LNCAP (cell line): Measurements from ENCODE around the gene SASH1.

ENCODE experiments used
- TF ChIP-seq, protein P1 (sequence below): fragments of 450-650 bp; IDR thresholded peaks from 2 replicates; pipeline ENCODE4 v1.5.1; 2017; ENCODE audit warnings: mild to moderate bottlenecking

The SASH1 gene

DNA sequence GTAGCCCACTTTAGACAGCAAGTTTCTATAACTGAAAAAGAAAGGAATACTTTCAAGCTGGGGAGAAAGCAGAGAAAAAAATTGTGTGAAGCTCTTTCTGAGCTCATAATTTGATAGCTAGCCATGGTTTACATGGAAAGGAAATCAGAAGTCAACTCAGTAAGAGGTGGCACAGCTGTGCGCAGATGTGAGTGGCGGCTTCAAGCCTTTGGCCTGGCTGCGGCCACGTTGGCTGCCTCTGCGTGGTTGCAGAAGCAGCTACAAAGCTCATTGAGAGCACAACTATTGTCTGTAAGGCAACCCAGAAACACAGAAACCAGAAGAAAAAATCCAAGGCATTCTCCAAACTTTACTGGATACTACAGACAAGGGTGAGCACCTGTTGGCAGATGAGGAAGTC lies 136.9 kb downstream of the SASH1 start:
- TF ChIP-seq, protein P1, sequence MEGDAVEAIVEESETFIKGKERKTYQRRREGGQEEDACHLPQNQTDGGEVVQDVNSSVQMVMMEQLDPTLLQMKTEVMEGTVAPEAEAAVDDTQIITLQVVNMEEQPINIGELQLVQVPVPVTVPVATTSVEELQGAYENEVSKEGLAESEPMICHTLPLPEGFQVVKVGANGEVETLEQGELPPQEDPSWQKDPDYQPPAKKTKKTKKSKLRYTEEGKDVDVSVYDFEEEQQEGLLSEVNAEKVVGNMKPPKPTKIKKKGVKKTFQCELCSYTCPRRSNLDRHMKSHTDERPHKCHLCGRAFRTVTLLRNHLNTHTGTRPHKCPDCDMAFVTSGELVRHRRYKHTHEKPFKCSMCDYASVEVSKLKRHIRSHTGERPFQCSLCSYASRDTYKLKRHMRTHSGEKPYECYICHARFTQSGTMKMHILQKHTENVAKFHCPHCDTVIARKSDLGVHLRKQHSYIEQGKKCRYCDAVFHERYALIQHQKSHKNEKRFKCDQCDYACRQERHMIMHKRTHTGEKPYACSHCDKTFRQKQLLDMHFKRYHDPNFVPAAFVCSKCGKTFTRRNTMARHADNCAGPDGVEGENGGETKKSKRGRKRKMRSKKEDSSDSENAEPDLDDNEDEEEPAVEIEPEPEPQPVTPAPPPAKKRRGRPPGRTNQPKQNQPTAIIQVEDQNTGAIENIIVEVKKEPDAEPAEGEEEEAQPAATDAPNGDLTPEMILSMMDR: no peak

GRCh38 chr6:148487461-148487860 lies 144.8 kb downstream of the SASH1 start:
- TF ChIP-seq, protein P1: no peak

DNA sequence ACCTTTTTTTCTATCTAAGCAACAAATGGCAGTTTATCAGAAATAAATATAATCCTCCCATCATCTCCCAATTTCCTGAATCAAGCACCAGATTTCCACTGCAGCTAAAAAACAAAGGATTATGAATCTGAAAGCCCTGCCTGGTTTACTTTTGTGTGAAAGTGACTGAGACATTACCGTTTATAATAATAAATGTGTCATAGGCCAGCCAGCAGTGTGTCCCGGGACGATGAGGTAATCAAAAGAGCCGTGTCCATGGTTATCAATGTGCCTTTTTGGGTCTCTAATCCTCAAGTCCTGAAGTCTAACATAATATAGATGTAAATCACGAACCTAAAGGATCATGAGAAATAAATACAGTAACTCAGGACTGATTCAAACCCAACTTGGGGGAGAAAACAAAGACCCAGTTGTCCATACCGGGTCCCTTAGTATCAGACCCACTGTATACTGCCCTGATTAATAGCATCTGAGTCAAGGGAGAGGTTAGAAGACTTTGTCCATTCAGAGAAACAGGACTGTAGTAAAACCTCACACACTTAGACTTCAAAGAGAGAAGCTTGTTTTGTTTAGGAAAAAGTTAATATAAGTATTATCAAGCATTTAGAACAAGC lies 149.1 kb downstream of the SASH1 start:
- TF ChIP-seq, protein P1: no peak

- TF ChIP-seq, protein P1: no peak
These were observed 150.1 kb downstream of the SASH1 start for GRCh38 chr6:148492654-148493290.

GRCh38 chr6:148493424-148493823 lies 150.8 kb downstream of the SASH1 start:
- TF ChIP-seq, protein P1: no peak

GRCh38 chr6:148494226-148494625 lies 151.6 kb downstream of the SASH1 start:
- TF ChIP-seq, protein P1: no peak

- TF ChIP-seq, protein P1: no peak
These were observed 152.4 kb downstream of the SASH1 start for GRCh38 chr6:148495029-148495428.
